IMR-90 (cell line): Measurements from ENCODE around the gene FBXO34. TPM values are rescaled to one million over a fixed set of nuclear protein-coding genes. Genes with fewer than 3 reads are reported as not detected.

Experiments
- ATAC-seq: fragments of 200-7000 bp; cut with Tn5 transposase; 2 replicates; pipeline ENCODE4 v1.9.1; 2020; ENCODE audit warnings: low read depth, mild to moderate bottlenecking, moderate library complexity
- BruUV-seq: library from RNA; stranded (reverse); fragments of 400-500 nt; replicated peaks from 2 replicates; lab custom pipeline; 2021; lab: Mats Ljungman, UMichigan
- CTCF ChIA-PET: fragments of 300-600 bp; formaldehyde crosslinking; extraction: SDS; loops from one replicate; lab custom pipeline; 2021; ENCODE audit warnings: antibody characterized with exemption; lab: Yijun Ruan, JAX
- POLR2A ChIA-PET: fragments of 300-600 bp; sonication (Branson Sonifier 250); formaldehyde crosslinking; loops from one replicate; lab custom pipeline; 2022; ENCODE audit warnings: antibody characterized with exemption; ENCODE audit not compliant: unreplicated experiment; lab: Charles Lee
- DNase-seq: peaks from one replicate; pipeline ENCODE4 v3.0.0; 2013
- H2AFZ ChIP-seq: replicated peaks from 2 replicates; pipeline ENCODE3; 2013; ENCODE audit warnings: low read length, mild to moderate bottlenecking; ENCODE audit not compliant: poor library complexity
- H2AK5ac ChIP-seq: 2 replicates; pipeline ENCODE4 v1.6.1; 2013; ENCODE audit warnings: low read depth, low read length, inconsistent platforms
- H2AK9ac ChIP-seq: replicated peaks from 2 replicates; pipeline ENCODE3; 2013; ENCODE audit warnings: mild to moderate bottlenecking, low read depth, low read length, moderate library complexity; ENCODE audit not compliant: poor library complexity
- H2BK120ac ChIP-seq: 2 replicates; pipeline ENCODE4 v1.6.1; 2013; ENCODE audit warnings: low read depth, low read length, inconsistent platforms
- H2BK15ac ChIP-seq: 3 replicates; pipeline ENCODE4 v1.6.1; 2013; ENCODE audit warnings: low read depth, low read length, inconsistent platforms
- H2BK20ac ChIP-seq: 2 replicates; pipeline ENCODE4 v1.6.1; 2013; ENCODE audit warnings: low read depth, mild to moderate bottlenecking, inconsistent platforms, low read length, moderate library complexity
- H2BK5ac ChIP-seq: 2 replicates; pipeline ENCODE4 v1.6.1; 2013; ENCODE audit warnings: mild to moderate bottlenecking, low read depth, low read length, inconsistent platforms; ENCODE audit not compliant: poor library complexity, severe bottlenecking
- H3K14ac ChIP-seq: replicated peaks from 2 replicates; pipeline ENCODE4 v1.6.1; 2013; ENCODE audit warnings: low read depth, low read length, inconsistent platforms
- H3K18ac ChIP-seq: 2 replicates; pipeline ENCODE4 v1.6.1; 2013; ENCODE audit warnings: low read depth, low read length, control low read depth
- H3K23ac ChIP-seq: 2 replicates; pipeline ENCODE4 v1.6.1; 2013; ENCODE audit warnings: low read depth, low read length, inconsistent platforms
- H3K27ac ChIP-seq: 2 replicates; pipeline ENCODE4 v1.5.1; 2013; ENCODE audit warnings: mild to moderate bottlenecking, control low read depth, low read length; ENCODE audit not compliant: insufficient read depth
- H3K27me3 ChIP-seq: 2 replicates; pipeline ENCODE4 v1.6.1; 2013; ENCODE audit warnings: low read length; ENCODE audit not compliant: control insufficient read depth, insufficient read depth
- H3K36me3 ChIP-seq: 2 replicates; pipeline ENCODE4 v1.6.1; 2013; ENCODE audit warnings: low read length, mixed read lengths; ENCODE audit not compliant: control insufficient read depth, insufficient read depth
- H3K4ac ChIP-seq: 2 replicates; pipeline ENCODE4 v1.6.1; 2013; ENCODE audit warnings: low read depth, low read length, inconsistent platforms
- H3K4me1 ChIP-seq: 2 replicates; pipeline ENCODE4 v1.6.1; 2013; ENCODE audit warnings: low read length, mixed read lengths; ENCODE audit not compliant: control insufficient read depth, insufficient read depth
- H3K4me2 ChIP-seq: 2 replicates; pipeline ENCODE4 v1.6.1; 2013; ENCODE audit warnings: low read depth, mild to moderate bottlenecking, control low read depth, low read length, moderate library complexity
- H3K4me3 ChIP-seq: 2 replicates; pipeline ENCODE4 v1.5.1; 2013; ENCODE audit warnings: low read depth, mild to moderate bottlenecking, control low read depth, low read length, moderate library complexity; ENCODE audit not compliant: insufficient read depth
- H3K56ac ChIP-seq: 2 replicates; pipeline ENCODE4 v1.6.1; 2013; ENCODE audit warnings: low read length, inconsistent platforms; ENCODE audit not compliant: insufficient read depth; ENCODE audit errors: extremely low read depth
- H3K79me1 ChIP-seq, 2 experiments: 2 replicates each; pipeline ENCODE4 v1.6.1; 2013; ENCODE audit warnings: low read length in 2 of 2, inconsistent platforms in 1 of 2, low read depth in 1 of 2
- H3K9ac ChIP-seq: 2 replicates; pipeline ENCODE4 v1.6.1; 2013; ENCODE audit warnings: low read depth, low read length, control low read depth
- H3K9me1 ChIP-seq: 2 replicates; pipeline ENCODE4 v1.6.1; 2013; ENCODE audit warnings: low read length, inconsistent platforms; ENCODE audit not compliant: insufficient read depth
- H3K9me3 ChIP-seq: 2 replicates; pipeline ENCODE4 v1.6.1; 2013; ENCODE audit warnings: low read length; ENCODE audit not compliant: control insufficient read depth, insufficient read depth
- H4K20me1 ChIP-seq: 2 replicates; pipeline ENCODE4 v1.6.1; 2013; ENCODE audit warnings: low read length, inconsistent platforms; ENCODE audit not compliant: insufficient read depth
- H4K5ac ChIP-seq: 2 replicates; pipeline ENCODE4 v1.6.1; 2013; ENCODE audit warnings: mild to moderate bottlenecking, low read depth, low read length, control low read depth
- H4K8ac ChIP-seq, 2 experiments: 2 replicates each; pipeline ENCODE4 v1.6.1; 2013; ENCODE audit warnings: low read depth in 2 of 2, low read length in 2 of 2, control low read depth in 1 of 2, inconsistent platforms in 1 of 2
- H4K91ac ChIP-seq: 2 replicates; pipeline ENCODE4 v1.6.1; 2013; ENCODE audit warnings: low read depth, low read length, inconsistent platforms; ENCODE audit not compliant: insufficient read depth
- BHLHE40 ChIP-seq: fragments of 150-350 bp; IDR thresholded peaks from 2 replicates; pipeline ENCODE4 v1.6.1; 2016; ENCODE audit warnings: mild to moderate bottlenecking, low read depth, low read length
- CTCF ChIP-seq: conservative IDR thresholded peaks from 2 replicates; pipeline ENCODE4 v1.5.1; 2012; ENCODE audit warnings: mild to moderate bottlenecking, low read depth, low read length, improper control_type of control experiment
- MAFK ChIP-seq: IDR thresholded peaks from 2 replicates; pipeline ENCODE4 v1.6.1; 2012; ENCODE audit warnings: low read depth, low read length, improper control_type of control experiment
- MAZ ChIP-seq: IDR thresholded peaks from 2 replicates; pipeline ENCODE4 v1.6.1; 2012; ENCODE audit warnings: low read depth, mild to moderate bottlenecking, low read length, improper control_type of control experiment, moderate library complexity, borderline replicate concordance
- NFE2L2 ChIP-seq: fragments of 150-350 bp; IDR thresholded peaks from 2 replicates; pipeline ENCODE4 v1.6.1; 2016; ENCODE audit warnings: low read depth, mild to moderate bottlenecking, low read length
- POLR2A ChIP-seq: IDR thresholded peaks from 2 replicates; pipeline ENCODE4 v1.6.1; 2012; ENCODE audit warnings: mild to moderate bottlenecking, low read depth, low read length
- RAD21 ChIP-seq: IDR thresholded peaks from 2 replicates; pipeline ENCODE4 v1.6.1; 2012; ENCODE audit warnings: low read length, improper control_type of control experiment
- RCOR1 ChIP-seq: IDR thresholded peaks from 2 replicates; pipeline ENCODE4 v1.6.1; 2012; ENCODE audit warnings: mild to moderate bottlenecking, low read length, improper control_type of control experiment; ENCODE audit not compliant: insufficient replicate concordance
- RFX5 ChIP-seq: IDR thresholded peaks from 2 replicates; pipeline ENCODE4 v1.8.0; 2012; ENCODE audit warnings: low read depth, mild to moderate bottlenecking, low read length, moderate library complexity
- SMC3 ChIP-seq: fragments of 150-350 bp; IDR thresholded peaks from 2 replicates; pipeline ENCODE4 v1.6.1; 2016; ENCODE audit warnings: low read depth, mild to moderate bottlenecking, antibody characterized with exemption, low read length, moderate library complexity
- USF2 ChIP-seq: fragments of 150-350 bp; IDR thresholded peaks from 2 replicates; pipeline ENCODE4 v1.6.1; 2017; ENCODE audit warnings: mild to moderate bottlenecking, antibody characterized with exemption, low read length, low read depth
- WGBS, 2 experiments: methylation state at CpG; one replicate each; pipeline versions ENCODE4 v1.1.5 to v1.1.7; 2013; ENCODE audit warnings: missing lambda C conversion rate in 2 of 2; ENCODE audit not compliant: insufficient read length in 1 of 2; ENCODE audit errors: extremely low coverage in 2 of 2; 5-methylcytosine and 5-hydroxymethylcytosine counted together
- dilution Hi-C: fragments of 300-500 bp; cut with HindIII; formaldehyde crosslinking; loops from one replicate; pipeline ENCODE4 v1.14.3; 2018; ENCODE audit warnings: low sequenced_read_pairs; ENCODE audit not compliant: unreplicated experiment
- in situ Hi-C: fragments of 300-500 bp; cut with MboI; formaldehyde crosslinking; loops from 3 replicates; pipeline ENCODE4 v1.14.3; 2019; ENCODE audit warnings: low sequenced_read_pairs, inconsistent platforms, mixed read lengths
- intact Hi-C: fragments of 100-400 bp; cut with micrococcal nuclease; formaldehyde crosslinking; loops from 2 replicates; pipeline ENCODE4 v1.10.0; 2022
- polyA plus RNA-seq, 3 experiments: library from polyadenylated mRNA; depleted of rRNA; stranded (reverse); fragments of >200 nt; gene quantifications; 2 replicates each; pipeline ENCODE4 v1.2.3, GENCODE V29; 2012; ENCODE audit warnings: low replicate concordance in 1 of 3
- total RNA-seq: library from RNA; depleted of rRNA; stranded (reverse); fragments of >200 nt; gene quantifications from 2 replicates; pipeline ENCODE4 v1.2.3, GENCODE V29; 2012

FBXO34 gene
- total and polyA plus RNA-seq, 2 of the 4 experiments (the other 2 are of a cell fraction), result 15.4 to 35.1 TPM

DNA sequence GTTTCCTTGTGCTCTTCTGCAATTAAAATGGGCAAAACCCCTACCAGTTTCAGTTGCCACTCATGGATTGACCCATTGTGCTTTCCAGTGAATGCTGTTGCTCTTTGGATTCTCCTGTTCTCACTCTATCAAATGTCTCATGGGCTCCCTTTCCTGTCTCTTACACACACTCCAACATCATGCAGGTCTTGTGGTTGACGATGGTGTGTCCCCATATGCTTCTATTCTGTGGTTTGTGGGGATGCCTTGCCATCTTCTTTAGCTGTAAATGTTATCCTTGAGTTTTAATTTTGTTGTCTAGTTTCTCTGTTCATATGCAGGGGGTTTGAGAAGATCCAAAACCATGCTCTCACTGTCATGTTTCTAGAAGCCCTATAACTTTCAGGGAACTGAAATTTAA lies 31.9 kb upstream of the FBXO34 start:
- Histone ChIP-seq H4K5ac (no peak overlapping the region), H3K9me3 (no peaks in the 10 kb centered on the region), H2AK9ac (no peak overlapping the region), H4K20me1 (no peaks in the 10 kb centered on the region), H3K9ac (no peak overlapping the region), H3K23ac (no peak overlapping the region), H2AFZ (no peak overlapping the region), H4K91ac (no peak overlapping the region), H2BK120ac (no peak overlapping the region), H2BK5ac (no peak overlapping the region), H3K14ac (no peak overlapping the region), H3K4ac (no peak overlapping the region), H3K79me1 (no peaks in the 10 kb centered on the region), H2BK20ac (no peak overlapping the region), H2BK15ac (no peak overlapping the region), H3K4me3 (no peak overlapping the region), H3K9me1 (no peaks in the 10 kb centered on the region), H3K27me3 (peaks cover 14% of the 10 kb centered on the region), H3K4me2 (no peak overlapping the region), H2AK5ac (no peak overlapping the region), H3K36me3 (no peaks in the 10 kb centered on the region), H3K18ac (no peak overlapping the region), H3K4me1 (no peaks in the 10 kb centered on the region), H3K27ac (no peak overlapping the region), H4K8ac (no peak overlapping the region), H3K56ac (no peak overlapping the region)
- DNase-seq (no peak), ATAC-seq (no peak)
- CTCF ChIA-PET, result no interaction called here
- in situ Hi-C loops (loop anchor here (25.0 kb wide), 1 partner anchor 1248 kb away; no protein-coding TSS in a partner anchor), intact Hi-C loops (no loop called here), dilution Hi-C loops (no loop called here)
- POLR2A ChIA-PET, result interaction anchor here (0.6 kb wide), 1 partner anchor 512 kb away, joined by 4 read pairs; no protein-coding TSS in a partner anchor
- no CpG with 5 or more reads among the region's 1 CpG for WGBS, 2 experiments
- TF ChIP-seq BHLHE40 (no peak), SMC3 (no peak), CTCF (no peak), RCOR1 (no peak), POLR2A (no peak), NFE2L2 (no peak), MAFK (no peak), MAZ (no peak), USF2 (no peak), RAD21 (no peak), RFX5 (no peak)
- BruUV-seq, result no TSS peak
